Thyroid gland (tissue), 4 donors: ENCODE data around the gene DDX25. TPM values are rescaled to one million over a fixed set of nuclear protein-coding genes. Genes with fewer than 3 reads are reported as not detected.

ENCODE experiments used
- DNase-seq, 2 donors: peaks; one replicate each; pipeline ENCODE4 v3.0.0-alpha.2; 2019
- H3K27ac ChIP-seq, 3 donors: fragments of 200-600 bp; sonication (generic); 1 replicate in 2 of 3; 2 replicates in 1 of 3; pipeline ENCODE4 v1.5.1; 2016 to 2019; ENCODE audit warnings: mild to moderate bottlenecking in 1 of 3, moderate library complexity in 1 of 3
- H3K27me3 ChIP-seq: fragments of 200-600 bp; sonication (generic); one replicate; pipeline ENCODE4 v1.5.1; 2019
- H3K36me3 ChIP-seq, 2 donors: fragments of 200-600 bp; sonication (generic); one replicate each; pipeline ENCODE4 v1.5.1; 2016 to 2019
- H3K4me1 ChIP-seq, 2 donors: fragments of 200-600 bp; sonication (generic); one replicate each; pipeline ENCODE4 v1.5.1; 2017 to 2019
- H3K4me3 ChIP-seq, 3 donors: fragments of 200-600 bp; sonication (generic); replicated peaks in 1 of 3; 1 replicate in 2 of 3; 2 replicates in 1 of 3; pipeline ENCODE4 v1.5.1; 2016; ENCODE audit warnings: mild to moderate bottlenecking in 1 of 3
- H3K9me3 ChIP-seq: fragments of 200-600 bp; sonication (generic); one replicate; pipeline ENCODE4 v1.5.1; 2017
- CTCF ChIP-seq, 6 experiments: fragments of 200-600 bp in 3 of 6; fragments of 450-650 bp in 3 of 6; sonication (generic) in 3 of 6; IDR thresholded peaks; one replicate each; pipeline ENCODE4 v1.5.1; 2016 to 2019; ENCODE audit warnings: antibody characterized with exemption in 6 of 6, mild to moderate bottlenecking in 2 of 6, inconsistent platforms in 1 of 6, moderate library complexity in 1 of 6
- POLR2A ChIP-seq, 2 donors: fragments of 450-650 bp; IDR thresholded peaks; one replicate each; pipeline ENCODE4 v1.6.1; 2017; ENCODE audit warnings: antibody characterized with exemption in 2 of 2, mild to moderate bottlenecking in 2 of 2, moderate library complexity in 1 of 2
- WGBS, 2 donors: methylation state at CpG; one replicate each; pipeline ENCODE4 v1.1.5; 2017; 5-methylcytosine and 5-hydroxymethylcytosine counted together
- intact Hi-C: fragments of 100-400 bp; cut with DNase I; formaldehyde crosslinking; loops from one replicate; pipeline ENCODE4 v1.15.1; 2023
- total RNA-seq, 4 donors: library from RNA; depleted of rRNA; stranded (reverse); fragments of >200 nt; gene quantifications; one replicate each; pipeline ENCODE4 v1.2.3, GENCODE V29; 2016

Gene DDX25
- total RNA-seq, 4 donors from 2014 or later = 1.6 to 3.8 (median 1.9) TPM

GRCh38 chr11:125886997-125887372 lies 17.3 kb upstream of the DDX25 start:
- DNase-seq = peak; percentile 40 to 59
- TF ChIP-seq CTCF (IDR thresholded peaks at IDR 0.05) (peak in 1 of 6 experiments; percentile 11), POLR2A (IDR thresholded peaks at IDR 0.05) (no peak)
- Histone ChIP-seq H3K9me3 (no peaks in the 10 kb centered on the region), H3K27me3 (no peaks in the 10 kb centered on the region), H3K4me3 (peak overlapping the region in 1 of 3 donors; percentile 92), H3K4me1 (peaks cover 0 to 4% of the 10 kb centered on the region in 2 donors), H3K27ac (peak overlapping the region in 1 of 3 donors; percentile 86), H3K36me3 (no peaks in the 10 kb centered on the region)
- 9 to 10% methylated on average over 12 to 19 of the region's 24 CpGs for WGBS, 2 donors
- intact Hi-C loops = no loop called here

DNA sequence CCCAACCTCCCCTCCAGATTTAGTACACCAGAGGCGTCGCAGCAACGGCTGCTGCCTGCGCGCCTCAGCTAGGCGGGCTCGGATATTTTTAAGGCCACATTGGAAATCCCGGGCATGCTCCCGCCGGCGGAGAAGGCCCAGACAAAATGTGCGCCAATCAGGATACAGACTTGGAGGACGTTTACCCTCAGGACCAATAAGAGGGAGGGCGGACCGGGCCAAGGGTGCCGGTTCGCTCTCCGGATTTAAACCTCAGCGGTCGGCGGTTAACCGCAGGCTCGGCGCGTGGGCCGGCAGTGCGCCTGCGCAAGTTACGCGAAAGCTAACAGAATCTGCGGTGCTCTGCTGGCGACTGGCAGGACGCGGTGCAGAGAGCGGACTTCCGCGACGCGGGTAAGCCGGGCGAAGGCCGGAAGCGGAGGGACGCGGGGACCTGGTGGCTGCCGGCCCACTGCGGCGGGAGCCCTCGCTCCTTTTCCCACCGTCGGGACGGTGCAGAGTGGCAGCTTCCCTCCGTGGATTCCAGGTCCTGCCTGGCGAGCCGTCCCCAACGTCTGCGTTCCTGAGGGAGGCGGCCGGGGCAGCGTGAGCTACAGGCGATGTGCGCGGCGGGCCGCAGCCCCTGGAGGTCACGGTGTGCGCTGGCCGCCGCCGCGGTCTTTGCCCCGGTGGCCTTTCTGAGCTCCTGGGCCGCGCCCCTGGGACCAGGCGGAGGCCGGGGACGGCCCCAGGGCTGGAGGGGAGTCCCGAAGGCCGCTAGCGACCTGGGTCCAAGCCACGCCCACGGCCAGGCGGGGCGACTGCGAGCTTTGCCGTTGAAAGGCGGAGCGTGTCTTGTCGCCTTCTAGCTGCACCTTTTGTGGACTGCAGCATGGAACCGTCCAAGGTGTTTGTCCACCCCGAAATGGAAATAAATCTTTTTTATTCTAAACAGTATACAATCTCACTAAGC lies 16.7 kb upstream of the DDX25 start, which contains the start of gene HYLS1:
HYLS1 (plus strand) TSS at position 296 of the 952 bp plus-strand sequence. CDS start 11,701 bp downstream, outside the sequence.
- peak within 1 kb of the TSS; percentile 16 to 92 (median 82) for H3K4me3 ChIP-seq
- TF ChIP-seq POLR2A (IDR thresholded peaks at IDR 0.05) = peak in 1 of 2 donors; percentile 83
- peak in 2 of 6 experiments; percentile 28 to 48 for TF ChIP-seq CTCF (IDR thresholded peaks at IDR 0.05)
- H3K36me3 ChIP-seq = peaks cover 0 to under 1% of the 10 kb centered on the region in 2 donors
- WGBS, 2 donors = 0 to 1% methylated on average over 13 to 45 of the region's 91 CpGs
- peak within 1 kb of the TSS; percentile 76 to 96 (median 86) for H3K27ac ChIP-seq
- peak; percentile 94 to 95 for DNase-seq
- H3K27me3 ChIP-seq = no peaks in the 10 kb centered on the region
- no peaks in the 10 kb centered on the region for H3K9me3 ChIP-seq
- peaks cover 0 to 4% of the 10 kb centered on the region in 2 donors for H3K4me1 ChIP-seq
- intact Hi-C loops = no loop called here

GRCh38 chr11:125890447-125891100 lies 13.7 kb upstream of the DDX25 start:
- H3K9me3 ChIP-seq = no peaks in the 10 kb centered on the region
- peaks cover 4 to 15% of the 10 kb centered on the region in 2 donors for H3K36me3 ChIP-seq
- intact Hi-C loops = no loop called here
- no peak overlapping the region for H3K4me3 ChIP-seq
- no peaks in the 10 kb centered on the region for H3K27me3 ChIP-seq
- H3K4me1 ChIP-seq = peaks cover 0 to 4% of the 10 kb centered on the region in 2 donors
- no peak overlapping the region for H3K27ac ChIP-seq
- WGBS, 2 donors = 77 to 83% methylated on average over 3 of the region's 3 CpGs
- TF ChIP-seq POLR2A (IDR thresholded peaks at IDR 0.05) (no peak), CTCF (IDR thresholded peaks at IDR 0.05) (no peak)
- DNase-seq = no peak

DNA sequence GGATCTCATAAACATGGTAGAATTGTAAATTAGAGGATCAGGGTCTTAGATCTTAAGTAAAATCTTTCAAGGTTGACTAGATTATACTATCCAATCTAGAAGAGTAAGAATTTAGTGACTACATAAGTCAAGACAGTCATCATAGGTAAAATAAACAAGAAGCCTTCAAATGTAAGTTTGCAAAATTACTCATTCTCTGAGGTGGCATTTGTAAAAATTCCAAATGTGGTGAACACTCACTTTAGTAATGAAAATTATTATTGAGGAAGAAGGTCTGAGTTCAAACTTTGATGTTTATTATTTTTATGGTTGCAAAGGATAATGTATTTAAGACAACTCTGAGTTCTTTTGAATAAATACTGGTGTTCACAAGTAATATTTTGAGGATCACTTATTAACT lies 12.2 kb upstream of the DDX25 start:
- Histone ChIP-seq H3K27ac (no peak overlapping the region), H3K27me3 (no peaks in the 10 kb centered on the region), H3K9me3 (no peaks in the 10 kb centered on the region), H3K36me3 (peaks cover 4 to 21% of the 10 kb centered on the region in 2 donors), H3K4me1 (peaks cover 0 to 4% of the 10 kb centered on the region in 2 donors), H3K4me3 (no peak overlapping the region)
- TF ChIP-seq CTCF (IDR thresholded peaks at IDR 0.05) (no peak), POLR2A (IDR thresholded peaks at IDR 0.05) (no peak)
- intact Hi-C loops = no loop called here
- no peak for DNase-seq
